ENCODE results near the gene NUP214. TPM values are rescaled to one million over a fixed set of nuclear protein-coding genes. Genes with fewer than 3 reads are reported as not detected.

Gene NUP214
- total and polyA plus RNA-seq, 12 donors, result 22.6 to 76.6 (median 36.8) TPM

GRCh38 chr9:131236161-131236560 lies 110.8 kb downstream of the NUP214 start:
- WGBS, 4 donors, result 94 to 100% (median 98%) methylated on average over 4 to 8 of the region's 8 CpGs
- H3K27ac ChIP-seq, result no peak overlapping the region
- intact Hi-C loops (cut with DNase I), result no loop called here
- TF ChIP-seq CTCF (IDR thresholded peaks at IDR 0.05) (no peak), POLR2A (IDR thresholded peaks at IDR 0.05) (no peak)
- H3K4me3 ChIP-seq, result no peak overlapping the region
- no peaks in the 10 kb centered on the region for H3K27me3 ChIP-seq
- peaks cover 0 to 8% of the 10 kb centered on the region in 2 donors for H3K4me1 ChIP-seq (replicated peaks in 1 of 2)
- H3K36me3 ChIP-seq (replicated peaks in 1 of 2), result peaks cover 0 to 43% of the 10 kb centered on the region in 2 donors
- no peaks in the 10 kb centered on the region for H3K9me3 ChIP-seq (replicated peaks in 1 of 3)
- DNase-seq, result no peak

- no peaks in the 10 kb centered on the region for H3K9me3 ChIP-seq (replicated peaks in 1 of 3)
- H3K27me3 ChIP-seq, result no peaks in the 10 kb centered on the region
- intact Hi-C loops (cut with DNase I), result no loop called here
- DNase-seq, result no peak
- peaks cover 0 to 8% of the 10 kb centered on the region in 2 donors for H3K4me1 ChIP-seq (replicated peaks in 1 of 2)
- 81 to 91% (median 89%) methylated on average over 5 of the region's 5 CpGs for WGBS, 4 donors
- TF ChIP-seq CTCF (IDR thresholded peaks at IDR 0.05) (no peak), POLR2A (IDR thresholded peaks at IDR 0.05) (no peak)
- peaks cover 0 to 37% of the 10 kb centered on the region in 2 donors for H3K36me3 ChIP-seq (replicated peaks in 1 of 2)
- H3K27ac ChIP-seq, result no peak overlapping the region
- H3K4me3 ChIP-seq, result no peak overlapping the region
Observed at GRCh38 chr9:131236761-131237160, 111.4 kb downstream of the NUP214 start.

GRCh38 chr9:131237291-131237690 lies 111.9 kb downstream of the NUP214 start:
- no peaks in the 10 kb centered on the region for H3K9me3 ChIP-seq (replicated peaks in 1 of 3)
- no peak overlapping the region for H3K4me3 ChIP-seq
- TF ChIP-seq POLR2A (IDR thresholded peaks at IDR 0.05) (no peak), CTCF (IDR thresholded peaks at IDR 0.05) (no peak)
- no peak for DNase-seq
- H3K27me3 ChIP-seq, result no peaks in the 10 kb centered on the region
- H3K27ac ChIP-seq, result peak overlapping the region in 1 of 5 donors; percentile 27
- H3K4me1 ChIP-seq (replicated peaks in 1 of 2), result peaks cover 0 to 8% of the 10 kb centered on the region in 2 donors
- intact Hi-C loops (cut with DNase I), result no loop called here
- 57 to 73% (median 64%) methylated on average over 6 to 7 of the region's 7 CpGs for WGBS, 4 donors
- H3K36me3 ChIP-seq (replicated peaks in 1 of 2), result peaks cover 0 to 32% of the 10 kb centered on the region in 2 donors

- intact Hi-C loops (cut with DNase I), result no loop called here
- Histone ChIP-seq H3K27ac (peak overlapping the region in 2 of 5 donors; percentile 27 to 58), H3K36me3 (replicated peaks in 1 of 2) (peaks cover 0 to 25% of the 10 kb centered on the region in 2 donors), H3K4me1 (replicated peaks in 1 of 2) (peaks cover 0 to 8% of the 10 kb centered on the region in 2 donors), H3K4me3 (peak overlapping the region in 1 of 4 donors; percentile 7), H3K9me3 (replicated peaks in 1 of 3) (no peaks in the 10 kb centered on the region), H3K27me3 (no peaks in the 10 kb centered on the region)
- 13 to 22% (median 17%) methylated on average over 11 of the region's 11 CpGs for WGBS, 4 donors
- peak; percentile 33 to 80 (median 71) for DNase-seq
- TF ChIP-seq CTCF (IDR thresholded peaks at IDR 0.05), result no peak
- TF ChIP-seq POLR2A (IDR thresholded peaks at IDR 0.05), result no peak
Observed at GRCh38 chr9:131237931-131238401, 112.6 kb downstream of the NUP214 start.

Data from adrenal gland (tissue), 12 donors.